HEK293 (cell line): ENCODE data around the gene TRIP10.

ENCODE experiments used
- CTCF ChIP-seq: fragments of 450-650 bp; formaldehyde crosslinking; IDR thresholded peaks from 2 replicates; pipeline ENCODE4 v1.5.1; 2016; ENCODE audit warnings: missing biosample characterization, missing genetic modification characterization
- RBAK ChIP-seq: fragments of 450-650 bp; formaldehyde crosslinking; IDR thresholded peaks from 2 replicates; pipeline ENCODE4 v1.5.1; 2016; ENCODE audit warnings: missing biosample characterization, missing genetic modification characterization
- ZNF10 ChIP-seq: fragments of 450-650 bp; formaldehyde crosslinking; IDR thresholded peaks from 2 replicates; pipeline ENCODE4 v1.5.1; 2017; ENCODE audit warnings: missing biosample characterization, missing genetic modification characterization
- ZNF146 ChIP-seq: fragments of 450-650 bp; formaldehyde crosslinking; IDR thresholded peaks from 2 replicates; pipeline ENCODE4 v1.5.1; 2016; ENCODE audit warnings: missing biosample characterization, missing genetic modification characterization
- ZNF629 ChIP-seq: fragments of 450-650 bp; formaldehyde crosslinking; IDR thresholded peaks from 2 replicates; pipeline ENCODE4 v1.5.1; 2017; ENCODE audit warnings: missing biosample characterization, missing genetic modification characterization

DNA sequence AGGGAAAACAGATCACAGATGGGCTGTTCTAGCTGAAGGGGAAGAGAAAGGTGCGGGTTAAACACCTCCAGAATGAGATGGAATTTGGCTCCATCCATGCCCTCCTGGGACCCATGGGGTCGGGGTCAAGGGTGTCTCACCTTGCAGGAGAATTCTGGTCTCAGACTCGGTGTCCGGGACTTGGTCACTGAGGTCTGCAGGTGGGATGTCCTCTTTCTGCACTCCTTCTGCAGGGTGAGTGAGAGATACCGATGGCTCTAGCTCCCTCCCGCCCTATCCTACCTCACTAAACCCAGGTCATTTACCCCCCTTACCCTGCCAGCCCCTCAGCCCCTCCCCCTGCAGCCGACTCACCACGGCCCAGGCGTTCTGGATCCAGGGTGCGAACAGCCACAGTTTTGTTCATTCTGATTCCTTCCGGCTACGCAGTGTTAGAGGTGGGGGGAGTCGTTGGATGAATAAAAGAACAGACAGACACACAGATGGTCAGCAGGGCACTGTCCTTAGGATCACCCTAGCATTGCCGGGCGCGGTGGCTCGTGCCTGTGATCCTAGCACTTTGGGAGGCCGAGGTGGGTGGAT lies 43.1 kb upstream of the TRIP10 start:
- TF ChIP-seq ZNF10 (no peak), CTCF (tag by site-specific recombination) (no peak), ZNF146 (no peak), ZNF629 (tag by site-specific recombination) (no peak), RBAK (no peak)
